Stimulated activated CD8-positive, alpha-beta memory T cell treated with anti-CD3 and anti-CD28 coated beads, Interleukin-7, amount 100 ng/mL, for 48 hours (primary cell): ENCODE results near the gene MLKL.
A peak's percentile ranks its signal among the peaks of the same experiment; 100 is the strongest.
"Not testable (repeated sequence)": the region's sequence is repeated elsewhere in the genome, so short reads cannot be mapped to it uniquely, and the experiment has no call there.

Experiments used
- DNase-seq, 2 donors: peaks; one replicate each; pipeline ENCODE4 v3.0.0-alpha.2; 2020; ENCODE audit warnings: low read depth in 1 of 2; ENCODE audit errors: extremely low read depth in 1 of 2

Gene MLKL

DNA sequence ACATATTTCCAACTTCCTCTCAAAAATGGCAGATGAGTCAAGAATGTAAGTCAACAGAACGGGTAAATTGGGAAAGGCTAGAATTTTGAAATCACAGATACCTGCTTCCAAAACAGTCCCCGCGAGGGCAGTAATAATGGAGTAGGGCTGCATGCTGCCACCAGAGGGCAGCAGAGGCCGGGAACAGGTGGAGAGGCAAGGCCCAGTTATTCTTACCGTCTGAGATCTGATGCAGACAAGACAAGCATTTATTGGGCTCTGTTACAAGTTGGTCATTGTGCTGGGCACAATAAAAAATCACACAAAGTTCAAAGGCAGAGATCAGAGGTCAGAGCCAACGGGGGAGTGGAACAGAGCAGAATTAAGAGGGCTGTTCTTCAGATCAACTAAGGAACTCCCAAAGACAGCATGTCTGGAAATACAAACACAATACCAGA is 8.8 kb upstream of the MLKL start:
- peak; percentile 47 to 58 for DNase-seq

GRCh38 chr16:74700116-74700437 is 585 bp downstream of the MLKL start:
- DNase-seq = peak in 1 of 2 donors; percentile 17

GRCh38 chr16:74699666-74700065 is 996 bp downstream of the MLKL start:
- DNase-seq = no peak

DNA sequence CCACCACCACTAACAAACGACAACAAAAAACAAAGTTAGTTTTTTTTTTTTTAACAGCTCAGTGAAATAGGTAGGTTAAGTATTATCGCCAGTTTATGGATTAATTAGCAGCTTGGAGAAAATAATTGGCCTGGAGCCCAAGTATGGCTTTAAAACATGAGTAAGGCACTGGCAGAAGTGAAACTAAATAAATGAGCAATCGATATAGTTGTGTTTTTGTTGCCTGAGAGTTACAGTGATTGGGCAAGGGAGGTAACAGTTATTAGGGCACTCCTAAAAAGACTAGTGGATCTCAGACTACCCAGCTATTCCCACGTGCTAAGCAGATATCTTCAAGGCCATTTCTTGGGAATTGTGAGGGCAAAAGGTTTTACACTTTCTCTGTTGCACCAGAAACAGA is 2.4 kb downstream of the MLKL start:
- DNase-seq = no peak

- peak; percentile 19 to 32 for DNase-seq
Observed at GRCh38 chr16:74695450-74696422, 4.9 kb downstream of the MLKL start.

DNA sequence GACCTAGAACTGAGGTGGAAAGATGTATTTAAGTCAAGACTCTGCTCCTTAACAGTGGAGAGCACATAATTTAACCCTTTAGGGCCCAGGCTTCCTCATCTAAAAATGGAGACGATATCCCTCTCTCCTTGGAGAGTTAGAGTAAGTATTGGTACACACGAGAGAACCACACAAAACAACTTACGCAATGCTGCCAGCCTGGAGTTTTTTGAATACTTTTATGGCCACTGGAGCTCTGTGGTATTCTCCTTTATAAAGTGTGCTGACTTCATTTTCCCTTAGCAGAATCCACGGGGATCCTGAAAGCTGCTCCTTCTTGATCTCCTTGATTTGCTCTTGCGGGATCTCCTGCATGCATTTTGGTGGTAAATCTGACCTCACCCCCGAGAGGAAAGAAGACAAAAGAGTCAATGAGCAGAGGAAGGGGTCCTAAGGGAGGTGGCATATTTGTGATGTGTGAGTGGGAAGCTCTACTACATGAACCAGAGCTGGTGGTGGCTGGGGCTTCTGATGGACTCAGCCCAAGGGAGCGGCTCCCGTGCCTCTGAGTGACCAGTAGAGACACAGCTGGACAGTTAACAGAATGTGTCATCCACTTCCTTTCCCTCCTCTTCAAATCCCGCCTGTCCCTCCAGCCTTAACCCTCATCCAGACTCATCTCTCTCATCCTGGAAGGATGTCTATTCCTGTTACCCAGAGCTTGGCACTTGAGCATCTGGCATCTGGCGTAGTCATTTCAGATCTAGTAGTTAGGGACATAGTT is 9.4 kb downstream of the MLKL start:
- no peak for DNase-seq

- no peak for DNase-seq
Observed at GRCh38 chr16:74682556-74682955, 18.1 kb downstream of the MLKL start.

GRCh38 chr16:74680681-74681080 is 20.0 kb downstream of the MLKL start:
- DNase-seq = no peak

DNA sequence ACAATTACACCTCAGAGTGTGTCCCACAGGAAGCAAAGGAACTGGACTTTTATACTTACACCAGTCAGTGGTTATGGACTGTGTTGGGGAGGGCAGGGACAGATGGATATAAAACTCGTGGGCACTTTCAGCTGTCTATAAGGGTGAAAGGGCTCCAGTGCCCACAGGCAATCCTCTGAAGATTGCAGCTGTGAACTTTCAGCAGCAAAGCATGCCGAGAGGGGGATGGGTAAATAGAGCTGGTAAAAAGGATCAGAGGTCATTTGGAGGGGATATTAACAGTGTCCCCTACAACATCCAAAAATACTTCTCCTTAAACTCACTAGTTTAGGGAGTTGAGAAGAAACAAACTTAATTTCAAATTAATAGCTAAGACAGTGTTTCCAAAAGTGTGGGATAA is 20.7 kb downstream of the MLKL start:
- DNase-seq = no peak

DNA sequence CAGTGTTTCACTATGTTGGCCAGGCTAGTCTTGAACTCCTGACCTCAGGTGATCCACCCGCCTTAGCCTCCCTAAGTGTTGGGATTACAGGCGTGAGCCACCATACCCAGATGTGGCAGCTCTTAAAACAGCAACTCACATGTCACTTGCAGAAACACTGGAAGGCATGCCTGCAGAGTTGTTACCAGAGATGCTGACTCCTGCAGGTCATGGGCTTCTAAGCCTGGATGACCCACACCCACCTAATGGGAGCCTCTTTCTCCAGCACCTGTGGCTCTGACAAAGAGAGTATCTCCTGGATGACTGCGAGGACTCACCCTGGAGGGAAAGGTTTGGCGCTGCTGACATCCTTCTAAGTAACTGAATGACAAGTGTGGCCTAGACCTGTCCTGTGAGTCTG is 22.8 kb downstream of the MLKL start:
- no peak for DNase-seq

DNA sequence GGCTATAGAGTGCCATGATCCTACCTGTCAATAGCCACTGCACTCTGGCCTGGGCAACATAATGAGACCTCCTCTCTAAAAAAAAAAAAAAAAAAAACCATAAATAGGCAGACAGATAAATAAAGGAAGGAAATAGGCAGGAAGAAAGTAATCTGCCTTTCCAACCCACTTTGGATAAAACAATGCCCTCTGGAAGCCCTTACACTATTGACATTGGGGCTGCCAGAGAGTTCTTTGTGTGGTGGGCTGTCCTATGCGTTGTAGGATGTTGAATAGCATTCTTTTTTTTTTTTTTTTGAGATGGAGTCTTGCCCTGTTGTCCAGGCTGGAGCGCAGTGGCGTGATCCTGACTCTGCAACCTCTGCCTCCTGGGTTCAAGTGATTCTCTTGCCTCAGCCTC is 26.8 kb downstream of the MLKL start:
- no peak for DNase-seq

DNA sequence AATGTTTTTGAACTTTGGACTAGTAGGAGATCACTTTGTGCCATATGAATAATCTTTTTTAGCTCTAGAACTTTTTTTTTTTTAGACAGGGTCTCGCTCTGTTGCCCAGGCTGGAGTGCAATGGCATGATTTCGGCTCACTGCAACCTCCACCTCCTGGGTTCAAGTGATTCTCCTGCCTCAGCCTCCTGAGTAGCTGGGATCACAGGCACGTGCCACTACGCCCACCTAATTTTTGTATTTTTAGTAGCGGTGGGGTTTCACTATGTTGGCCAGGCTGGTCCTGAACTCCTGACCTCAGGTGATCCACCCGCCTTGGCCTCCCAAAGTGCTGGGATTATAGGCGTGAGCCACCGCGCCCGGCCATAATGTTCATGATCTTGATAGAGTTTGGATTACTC is 31.8 kb downstream of the MLKL start:
- not testable (repeated sequence) for DNase-seq

DNA sequence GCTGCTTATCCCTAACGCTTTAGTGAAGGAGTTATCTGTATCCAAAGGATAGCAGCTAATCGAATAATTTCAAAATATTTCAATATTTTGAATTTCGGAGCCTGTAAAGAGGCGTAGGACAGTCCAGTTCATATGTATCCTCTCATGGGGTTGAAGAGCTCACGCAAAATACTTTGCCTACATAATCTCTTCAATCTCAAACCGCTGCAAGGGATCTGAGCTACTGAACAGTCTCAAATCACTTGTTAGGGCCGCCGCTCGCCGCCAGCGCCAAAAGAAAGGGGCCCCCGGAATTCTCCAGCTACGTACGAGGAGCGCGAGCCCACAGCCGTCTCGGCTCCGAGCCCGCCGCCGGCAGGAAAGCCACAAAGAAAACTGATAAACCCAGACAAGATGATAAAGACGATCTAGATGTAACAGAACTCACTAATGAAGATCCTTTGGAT is 33.4 kb downstream of the MLKL start:
- peak; percentile 5 to 23 for DNase-seq

DNA sequence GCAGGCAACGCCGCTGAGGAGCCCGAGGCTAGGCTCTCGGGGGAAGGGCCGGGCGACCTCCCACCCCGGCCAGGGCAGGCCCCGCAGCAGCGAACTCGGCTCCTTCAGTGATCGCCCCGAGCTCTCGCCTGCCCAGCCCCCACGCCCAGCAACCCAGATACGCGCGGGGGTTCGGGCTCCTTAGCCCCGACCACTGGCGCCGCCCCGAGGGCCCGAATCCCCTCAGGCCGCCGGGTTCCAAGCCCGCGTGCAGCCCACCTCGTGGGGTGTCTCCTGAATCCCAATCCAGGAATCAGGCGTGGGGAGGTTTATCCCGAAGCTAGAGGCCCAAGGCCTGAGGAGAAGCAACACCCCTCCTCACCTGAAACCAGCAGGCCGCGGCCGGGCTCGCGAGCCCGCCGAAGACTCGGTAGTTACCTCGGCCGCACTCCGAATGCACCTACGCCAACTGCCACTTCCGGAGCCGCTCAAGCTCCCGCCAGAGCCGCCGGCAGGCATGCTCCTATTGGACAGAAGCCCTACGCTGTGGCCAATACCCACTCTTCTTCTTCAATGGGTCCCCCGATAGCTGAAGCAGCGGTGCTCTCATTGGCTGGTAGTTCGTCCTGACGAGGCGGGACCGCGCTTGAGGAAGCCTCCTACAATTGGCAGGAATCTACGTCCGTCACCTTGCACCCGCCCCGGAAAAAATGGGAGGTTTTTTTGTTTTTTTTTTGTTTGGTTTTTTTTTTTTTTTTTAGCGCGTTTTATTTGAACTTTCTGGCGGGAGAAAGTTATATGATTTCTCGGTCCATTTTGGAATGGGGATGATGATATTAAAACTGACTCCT is 34.0 kb downstream of the MLKL start, which contains the start of gene RFWD3:
Gene RFWD3, minus strand, starts transcription at position 453 of the 830 bp plus-strand sequence. CDS start 5,428 bp downstream, outside the sequence.
- peak; percentile 89 to 97 for DNase-seq

- DNase-seq = no peak
Observed at GRCh38 chr16:74666010-74666421, 34.6 kb downstream of the MLKL start.

GRCh38 chr16:74661064-74661463 is 39.6 kb downstream of the MLKL start:
- DNase-seq = no peak

GRCh38 chr16:74660383-74660782 is 40.3 kb downstream of the MLKL start:
- no peak for DNase-seq

DNA sequence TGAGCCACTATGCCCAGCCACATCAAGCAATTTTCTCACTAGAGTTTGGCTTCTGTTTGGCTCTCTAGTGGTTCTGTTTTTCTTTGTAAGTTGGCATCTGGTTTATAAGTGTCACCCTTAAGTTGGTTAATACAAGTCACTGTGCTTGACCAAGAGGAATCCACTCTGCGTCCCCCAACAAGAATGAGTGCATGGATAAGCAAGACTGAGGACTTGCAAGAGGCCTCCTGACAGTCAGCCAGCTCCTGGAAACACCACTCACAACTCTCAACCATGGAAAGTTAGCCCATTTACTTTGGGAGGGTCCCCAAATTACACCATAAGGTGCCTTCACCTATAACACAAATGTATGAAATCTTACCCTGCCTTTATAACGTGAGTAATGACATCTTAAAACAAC is 41.6 kb downstream of the MLKL start:
- no peak for DNase-seq

- no peak for DNase-seq
Observed at GRCh38 chr16:74657870-74658642, 42.6 kb downstream of the MLKL start.

GRCh38 chr16:74654536-74655050 is 46.1 kb downstream of the MLKL start:
- no peak for DNase-seq
